ENCODE data around the gene COTL1.

DNA sequence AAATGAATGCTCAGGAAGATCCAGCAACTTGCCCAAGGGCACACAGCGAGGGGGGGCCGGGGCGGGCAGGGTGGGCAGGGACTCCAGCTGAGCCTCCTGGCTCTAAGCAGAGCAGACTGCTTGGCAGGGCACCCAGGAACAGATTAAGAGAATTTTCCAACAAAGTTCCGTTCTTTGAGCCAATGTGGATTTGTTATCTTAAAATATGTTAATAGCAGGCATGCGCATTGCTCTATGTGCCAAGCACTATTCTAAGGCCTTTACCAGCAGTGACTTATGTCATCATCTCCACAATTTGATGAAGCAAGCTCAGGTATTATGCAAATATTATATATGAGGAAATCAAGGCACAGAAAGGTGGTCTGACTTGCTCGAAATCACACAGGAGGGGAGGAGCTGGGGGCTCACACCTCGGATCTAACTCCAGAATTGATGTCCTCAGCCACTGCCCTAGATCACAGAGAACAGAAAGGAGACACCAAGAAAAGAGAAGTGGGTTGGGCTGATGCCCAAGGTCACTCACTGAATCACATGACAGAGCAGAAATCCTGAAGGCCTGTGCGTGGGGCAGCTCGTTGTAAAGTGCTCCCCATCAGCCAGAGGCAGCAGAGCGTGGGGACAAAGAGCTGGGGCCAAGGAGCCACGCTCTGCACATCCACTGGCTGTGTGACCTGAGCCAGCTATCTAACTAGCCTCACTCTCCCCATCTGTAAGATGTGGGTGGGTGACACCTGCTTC lies 90.2 kb downstream of the COTL1 start:
- TF ChIP-seq POLR2A (IDR thresholded peaks at IDR 0.05; ENCODE audit: low read length) (no peak), GATA1 (IDR thresholded peaks at IDR 0.05; ENCODE audit: low read depth, low read length) (no peak)
